ENCODE data around the gene ADCYAP1R1.

Gene ADCYAP1R1

DNA sequence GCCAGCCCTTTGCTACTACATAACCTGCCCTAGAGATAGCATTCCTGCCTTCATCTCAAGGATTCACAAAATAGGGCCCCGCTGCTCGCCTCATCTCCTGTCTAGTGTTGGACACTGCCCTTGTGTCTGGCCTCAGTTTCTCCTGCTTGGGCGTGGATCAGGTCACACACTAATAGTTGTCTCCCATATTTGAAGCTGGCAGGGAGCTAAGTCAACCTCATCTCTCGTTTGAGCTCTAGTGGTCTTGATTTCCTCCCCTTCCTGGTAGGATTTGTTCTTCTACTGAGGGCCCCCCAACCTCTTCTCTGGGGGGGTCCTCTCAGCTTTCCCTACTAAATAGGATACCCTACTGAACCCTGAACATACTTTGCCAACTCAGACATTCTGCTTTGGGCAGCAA lies 42.2 kb downstream of the ADCYAP1R1 start:
- TF ChIP-seq, protein P1, sequence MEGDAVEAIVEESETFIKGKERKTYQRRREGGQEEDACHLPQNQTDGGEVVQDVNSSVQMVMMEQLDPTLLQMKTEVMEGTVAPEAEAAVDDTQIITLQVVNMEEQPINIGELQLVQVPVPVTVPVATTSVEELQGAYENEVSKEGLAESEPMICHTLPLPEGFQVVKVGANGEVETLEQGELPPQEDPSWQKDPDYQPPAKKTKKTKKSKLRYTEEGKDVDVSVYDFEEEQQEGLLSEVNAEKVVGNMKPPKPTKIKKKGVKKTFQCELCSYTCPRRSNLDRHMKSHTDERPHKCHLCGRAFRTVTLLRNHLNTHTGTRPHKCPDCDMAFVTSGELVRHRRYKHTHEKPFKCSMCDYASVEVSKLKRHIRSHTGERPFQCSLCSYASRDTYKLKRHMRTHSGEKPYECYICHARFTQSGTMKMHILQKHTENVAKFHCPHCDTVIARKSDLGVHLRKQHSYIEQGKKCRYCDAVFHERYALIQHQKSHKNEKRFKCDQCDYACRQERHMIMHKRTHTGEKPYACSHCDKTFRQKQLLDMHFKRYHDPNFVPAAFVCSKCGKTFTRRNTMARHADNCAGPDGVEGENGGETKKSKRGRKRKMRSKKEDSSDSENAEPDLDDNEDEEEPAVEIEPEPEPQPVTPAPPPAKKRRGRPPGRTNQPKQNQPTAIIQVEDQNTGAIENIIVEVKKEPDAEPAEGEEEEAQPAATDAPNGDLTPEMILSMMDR (IDR thresholded peaks at IDR 0.05; ENCODE audit: low read length, missing control alignments), result no peak
- no peak overlapping the region for H3K4me3 ChIP-seq (replicated peaks; ENCODE audit: low read depth, low read length)
- DNase-seq (ENCODE audit: low read depth), result no peak

GRCh38 chr7:31095286-31096197 lies 43.4 kb downstream of the ADCYAP1R1 start:
- TF ChIP-seq, protein P1 (IDR thresholded peaks at IDR 0.05; ENCODE audit: low read length, missing control alignments), result no peak
- H3K4me3 ChIP-seq (replicated peaks; ENCODE audit: low read depth, low read length), result no peak overlapping the region
- no peak for DNase-seq (ENCODE audit: low read depth)

GRCh38 chr7:31096198-31096876 lies 44.2 kb downstream of the ADCYAP1R1 start:
- no peak overlapping the region for H3K4me3 ChIP-seq (replicated peaks; ENCODE audit: low read depth, low read length)
- TF ChIP-seq, protein P1 (IDR thresholded peaks at IDR 0.05; ENCODE audit: low read length, missing control alignments), result no peak
- DNase-seq (ENCODE audit: low read depth), result no peak

- TF ChIP-seq, protein P1 (IDR thresholded peaks at IDR 0.05; ENCODE audit: low read length, missing control alignments), result no peak
- no peak for DNase-seq (ENCODE audit: low read depth)
- no peak overlapping the region for H3K4me3 ChIP-seq (replicated peaks; ENCODE audit: low read depth, low read length)
Measured at GRCh38 chr7:31096877-31097258, 44.8 kb downstream of the ADCYAP1R1 start.

GRCh38 chr7:31098642-31099360 lies 46.7 kb downstream of the ADCYAP1R1 start:
- no peak for DNase-seq (ENCODE audit: low read depth)
- H3K4me3 ChIP-seq (replicated peaks; ENCODE audit: low read depth, low read length), result no peak overlapping the region
- TF ChIP-seq, protein P1 (IDR thresholded peaks at IDR 0.05; ENCODE audit: low read length, missing control alignments), result no peak

DNA sequence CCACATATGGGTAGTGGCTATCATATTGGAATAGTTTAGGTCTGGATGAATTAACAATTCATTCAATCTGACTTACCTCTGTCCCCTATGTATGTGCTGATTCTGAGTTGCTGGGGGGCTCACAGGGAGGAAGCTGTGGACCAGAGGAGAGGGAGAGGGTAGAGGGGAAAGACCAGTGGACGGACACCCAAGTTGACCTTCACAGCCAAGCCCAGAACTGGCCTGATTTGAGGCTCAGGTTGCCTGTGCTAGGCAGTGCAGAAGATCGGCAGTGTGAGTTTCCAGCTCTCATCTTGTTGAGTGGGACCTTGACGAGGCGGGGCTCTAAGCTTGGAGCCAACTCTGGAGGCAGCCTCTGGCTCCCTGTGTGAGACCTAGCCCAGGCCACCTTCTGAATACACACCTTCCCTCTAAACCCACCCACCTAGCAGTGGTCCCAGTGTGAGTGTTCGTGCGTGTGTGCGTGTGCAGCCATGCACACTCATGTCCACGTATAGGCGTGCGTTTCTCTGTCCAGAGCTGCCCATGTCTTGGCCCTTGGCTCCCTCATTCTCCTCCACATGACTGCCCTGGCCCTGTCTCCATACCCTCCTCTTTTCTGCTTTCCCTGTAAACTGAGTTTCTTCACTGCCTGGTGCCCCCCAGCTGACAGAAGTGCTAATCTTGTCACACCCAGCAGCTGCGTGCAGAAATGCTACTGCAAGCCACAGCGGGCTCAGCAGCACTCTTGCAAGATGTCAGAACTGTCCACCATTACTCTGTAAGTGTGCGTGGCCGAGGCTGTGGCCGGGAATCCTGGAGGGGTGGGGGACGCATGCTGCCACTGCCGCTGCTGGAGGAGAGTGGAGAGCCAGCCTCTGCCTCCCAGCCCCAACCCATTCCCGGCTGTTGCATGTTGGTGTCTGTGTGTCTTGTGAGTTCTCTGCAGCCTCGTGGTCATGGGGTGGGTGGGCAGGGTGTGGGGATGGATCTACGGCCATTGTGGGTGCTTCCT lies 47.6 kb downstream of the ADCYAP1R1 start:
- TF ChIP-seq, protein P1 (IDR thresholded peaks at IDR 0.05; ENCODE audit: low read length, missing control alignments), result no peak
- DNase-seq (ENCODE audit: low read depth), result no peak
- no peak overlapping the region for H3K4me3 ChIP-seq (replicated peaks; ENCODE audit: low read depth, low read length)
